Globus pallidus (tissue), 1 donor: ENCODE data around the gene NHSL2.
A peak's percentile ranks its signal among the peaks of the same experiment; 100 is the strongest.

ENCODE experiments used
- DNase-seq: peaks from one replicate; pipeline ENCODE4 v3.0.0-alpha.2; 2015; ENCODE audit warnings: low spot score

Gene NHSL2

GRCh38 chrX:72110051-72110875 is 199.6 kb downstream of the NHSL2 start:
- DNase-seq, result no peak

- no peak for DNase-seq
Observed at GRCh38 chrX:72110876-72111708, 200.4 kb downstream of the NHSL2 start.

GRCh38 chrX:72113461-72113860 is 202.8 kb downstream of the NHSL2 start:
- DNase-seq, result no peak

GRCh38 chrX:72114306-72114705 is 203.7 kb downstream of the NHSL2 start:
- DNase-seq, result no peak

- no peak for DNase-seq
Observed at GRCh38 chrX:72114807-72115206, 204.2 kb downstream of the NHSL2 start.

- DNase-seq, result no peak
Observed at GRCh38 chrX:72115380-72115779, 204.7 kb downstream of the NHSL2 start.

GRCh38 chrX:72117636-72118210 is 207.1 kb downstream of the NHSL2 start:
- DNase-seq, result no peak

- DNase-seq, result no peak
Observed at GRCh38 chrX:72120837-72121236, 210.2 kb downstream of the NHSL2 start.

- DNase-seq, result peak; percentile 38
Observed at GRCh38 chrX:72121383-72121782, 210.7 kb downstream of the NHSL2 start.

- no peak for DNase-seq
Observed at GRCh38 chrX:72122621-72123337, 212.1 kb downstream of the NHSL2 start.

GRCh38 chrX:72123471-72124185 is 213.0 kb downstream of the NHSL2 start:
- DNase-seq, result no peak

GRCh38 chrX:72124540-72125201 is 214.0 kb downstream of the NHSL2 start:
- DNase-seq, result no peak

- DNase-seq, result no peak
Observed at GRCh38 chrX:72125331-72126047, 214.8 kb downstream of the NHSL2 start.

GRCh38 chrX:72126048-72126415 is 215.4 kb downstream of the NHSL2 start:
- no peak for DNase-seq

GRCh38 chrX:72126539-72127140 is 216.0 kb downstream of the NHSL2 start:
- peak; percentile 72 for DNase-seq

- DNase-seq, result no peak
Observed at GRCh38 chrX:72127332-72127731, 216.7 kb downstream of the NHSL2 start.

- no peak for DNase-seq
Observed at GRCh38 chrX:72128183-72128834, 217.7 kb downstream of the NHSL2 start.

GRCh38 chrX:72128881-72129280 is 218.2 kb downstream of the NHSL2 start:
- no peak for DNase-seq

- no peak for DNase-seq
Observed at GRCh38 chrX:72129661-72130060, 219.0 kb downstream of the NHSL2 start.
